ENCODE data around the gene GPR153. TPM values are rescaled to one million over a fixed set of nuclear protein-coding genes. Genes with fewer than 3 reads are reported as not detected.

Gene GPR153
- total RNA-seq, 4 donors from 2014 or later, result 5.6 to 22.1 (median 10.3) TPM

GRCh38 chr1:6299557-6300165 lies 38.8 kb upstream of the GPR153 start:
- DNase-seq, result no peak
- Histone ChIP-seq H3K27me3 (no peaks in the 10 kb centered on the region), H3K36me3 (no peaks in the 10 kb centered on the region), H3K4me3 (no peak overlapping the region), H3K27ac (no peak overlapping the region), H3K4me1 (no peaks in the 10 kb centered on the region), H3K9me3 (no peaks in the 10 kb centered on the region)
- intact Hi-C loops (cut with DNase I; ENCODE audit: low total_unique reads), result no loop called here
- TF ChIP-seq CTCF (IDR thresholded peaks at IDR 0.05) (no peak), POLR2A (IDR thresholded peaks at IDR 0.05) (no peak)

- intact Hi-C loops (cut with DNase I; ENCODE audit: low total_unique reads), result no loop called here
- Histone ChIP-seq H3K27ac (no peak overlapping the region), H3K36me3 (no peaks in the 10 kb centered on the region), H3K9me3 (no peaks in the 10 kb centered on the region), H3K4me1 (no peaks in the 10 kb centered on the region), H3K4me3 (no peak overlapping the region), H3K27me3 (no peaks in the 10 kb centered on the region)
- no peak for TF ChIP-seq CTCF (IDR thresholded peaks at IDR 0.05)
- TF ChIP-seq POLR2A (IDR thresholded peaks at IDR 0.05), result no peak
- DNase-seq, result no peak
Measured at GRCh38 chr1:6298940-6299465, 38.1 kb upstream of the GPR153 start.

GRCh38 chr1:6298530-6298929 lies 37.6 kb upstream of the GPR153 start:
- Histone ChIP-seq H3K36me3 (no peaks in the 10 kb centered on the region), H3K4me3 (no peak overlapping the region)
- intact Hi-C loops (cut with DNase I; ENCODE audit: low total_unique reads), result no loop called here

GRCh38 chr1:6295910-6296309 lies 35.0 kb upstream of the GPR153 start:
- no peak for DNase-seq
- Histone ChIP-seq H3K36me3 (no peaks in the 10 kb centered on the region), H3K4me1 (no peaks in the 10 kb centered on the region), H3K4me3 (no peak overlapping the region), H3K9me3 (no peaks in the 10 kb centered on the region), H3K27ac (no peak overlapping the region), H3K27me3 (no peaks in the 10 kb centered on the region)
- TF ChIP-seq CTCF (IDR thresholded peaks at IDR 0.05) (no peak), POLR2A (IDR thresholded peaks at IDR 0.05) (no peak)
- intact Hi-C loops (cut with DNase I; ENCODE audit: low total_unique reads), result no loop called here

More at GRCh38 chr1:6298530-6298929, 37.6 kb upstream of the GPR153 start:
- H3K27ac ChIP-seq, result no peak overlapping the region
- TF ChIP-seq POLR2A (IDR thresholded peaks at IDR 0.05), result no peak
- no peak for TF ChIP-seq CTCF (IDR thresholded peaks at IDR 0.05)
- H3K9me3 ChIP-seq, result no peaks in the 10 kb centered on the region
- no peaks in the 10 kb centered on the region for H3K4me1 ChIP-seq
- no peaks in the 10 kb centered on the region for H3K27me3 ChIP-seq
- DNase-seq, result no peak

GRCh38 chr1:6294890-6295556 lies 34.1 kb upstream of the GPR153 start:
- Histone ChIP-seq H3K27me3 (no peaks in the 10 kb centered on the region), H3K9me3 (no peaks in the 10 kb centered on the region), H3K4me3 (no peak overlapping the region), H3K27ac (no peak overlapping the region), H3K36me3 (no peaks in the 10 kb centered on the region), H3K4me1 (no peaks in the 10 kb centered on the region)
- TF ChIP-seq POLR2A (IDR thresholded peaks at IDR 0.05), result no peak
- no peak for TF ChIP-seq CTCF (IDR thresholded peaks at IDR 0.05)
- intact Hi-C loops (cut with DNase I; ENCODE audit: low total_unique reads), result no loop called here
- DNase-seq, result no peak
